ENCODE results near the gene PBX1.

- TF ChIP-seq POLR2A (IDR thresholded peaks at IDR 0.05) (no peak), POLR2AphosphoS5 (IDR thresholded peaks at IDR 0.05) (no peak)
- TF ChIP-seq, protein P1, sequence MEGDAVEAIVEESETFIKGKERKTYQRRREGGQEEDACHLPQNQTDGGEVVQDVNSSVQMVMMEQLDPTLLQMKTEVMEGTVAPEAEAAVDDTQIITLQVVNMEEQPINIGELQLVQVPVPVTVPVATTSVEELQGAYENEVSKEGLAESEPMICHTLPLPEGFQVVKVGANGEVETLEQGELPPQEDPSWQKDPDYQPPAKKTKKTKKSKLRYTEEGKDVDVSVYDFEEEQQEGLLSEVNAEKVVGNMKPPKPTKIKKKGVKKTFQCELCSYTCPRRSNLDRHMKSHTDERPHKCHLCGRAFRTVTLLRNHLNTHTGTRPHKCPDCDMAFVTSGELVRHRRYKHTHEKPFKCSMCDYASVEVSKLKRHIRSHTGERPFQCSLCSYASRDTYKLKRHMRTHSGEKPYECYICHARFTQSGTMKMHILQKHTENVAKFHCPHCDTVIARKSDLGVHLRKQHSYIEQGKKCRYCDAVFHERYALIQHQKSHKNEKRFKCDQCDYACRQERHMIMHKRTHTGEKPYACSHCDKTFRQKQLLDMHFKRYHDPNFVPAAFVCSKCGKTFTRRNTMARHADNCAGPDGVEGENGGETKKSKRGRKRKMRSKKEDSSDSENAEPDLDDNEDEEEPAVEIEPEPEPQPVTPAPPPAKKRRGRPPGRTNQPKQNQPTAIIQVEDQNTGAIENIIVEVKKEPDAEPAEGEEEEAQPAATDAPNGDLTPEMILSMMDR (IDR thresholded peaks at IDR 0.05), result no peak
These were observed 79.7 kb downstream of the PBX1 start for GRCh38 chr1:164638492-164639202.

Measured in sigmoid colon (tissue), 4 donors.